GM19035 (cell line): ENCODE measurements around the gene OGDH.

ENCODE experiments used
- ATAC-seq: cut with Tn5 transposase; IDR thresholded peaks from one replicate; pipeline ENCODE4 v1.9.1; 2021; ENCODE audit not compliant: unreplicated experiment

OGDH gene

DNA sequence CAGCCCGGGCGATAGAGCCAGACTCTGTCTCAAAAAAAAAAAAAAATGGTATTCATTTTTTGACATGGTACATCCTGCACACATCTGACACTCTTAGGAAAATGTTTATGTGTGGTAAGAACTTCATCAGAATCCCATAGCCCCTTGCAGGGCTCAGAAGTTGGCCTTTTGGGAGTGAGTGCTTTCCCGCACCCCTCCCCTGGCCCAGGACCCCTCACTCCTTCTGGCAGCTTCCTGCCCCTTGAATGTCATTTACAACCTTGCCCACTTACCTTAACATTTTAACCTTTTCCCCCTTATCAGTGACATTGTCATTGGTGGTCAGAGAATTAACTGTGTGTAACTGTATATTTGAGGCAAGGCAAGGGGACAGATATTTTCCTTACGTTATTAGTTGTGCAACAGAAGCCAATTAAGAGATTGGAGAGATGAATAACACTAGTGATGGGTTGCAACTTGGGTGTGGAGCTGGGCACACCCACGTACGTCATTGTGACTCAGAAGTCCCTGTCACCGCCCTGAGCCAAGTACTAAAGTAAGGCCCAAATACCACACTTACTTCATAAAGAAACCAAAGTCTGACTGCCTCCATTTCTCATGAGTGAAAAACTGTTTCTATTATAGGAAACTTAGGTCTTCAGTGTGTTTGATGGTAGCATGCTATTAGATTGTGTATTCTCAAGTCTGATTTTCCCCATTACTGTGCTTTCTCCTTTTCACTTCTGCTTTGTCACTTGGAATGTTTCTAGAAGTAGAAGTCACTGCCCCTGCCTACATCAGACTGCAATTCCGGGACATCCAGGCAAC, 31.6 kb downstream of the OGDH start:
- peak; percentile 46 for ATAC-seq

- peak; percentile 77 for ATAC-seq
Observed at GRCh38 chr7:44638611-44639557, 32.5 kb downstream of the OGDH start.

DNA sequence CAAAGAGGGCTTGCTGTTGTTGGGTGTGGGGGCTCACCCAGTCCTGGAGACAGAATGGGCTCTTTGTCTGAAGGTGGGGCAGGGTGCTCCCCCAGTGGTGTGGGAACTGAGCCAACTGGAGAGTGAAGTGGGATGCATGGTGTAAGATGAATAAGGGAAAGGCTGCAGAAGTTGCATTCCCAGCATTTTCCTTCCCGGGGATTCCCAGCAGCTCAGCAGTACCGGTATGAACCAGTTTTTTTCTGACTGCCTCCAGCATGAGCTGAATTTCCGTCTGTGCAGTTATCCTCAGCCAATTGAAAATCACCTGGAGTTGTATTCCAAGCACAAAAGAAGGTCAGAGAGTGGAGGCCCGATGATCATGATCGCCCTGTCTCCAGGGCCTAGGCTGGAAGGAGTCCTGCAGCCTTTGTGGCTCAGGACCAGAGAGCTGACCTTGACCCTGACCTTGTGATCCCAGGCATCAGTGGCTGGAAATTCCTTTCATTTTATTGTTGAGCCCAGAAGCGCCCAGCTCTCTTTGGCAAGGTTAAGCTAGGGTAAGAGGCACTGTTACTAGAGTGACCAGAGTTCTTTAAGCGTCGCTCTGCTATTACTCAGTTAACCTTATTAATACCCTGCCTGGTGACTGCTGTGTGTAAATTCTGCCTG, 33.4 kb downstream of the OGDH start:
- ATAC-seq, result no peak

- no peak for ATAC-seq
Observed at GRCh38 chr7:44643206-44643605, 36.8 kb downstream of the OGDH start.

DNA sequence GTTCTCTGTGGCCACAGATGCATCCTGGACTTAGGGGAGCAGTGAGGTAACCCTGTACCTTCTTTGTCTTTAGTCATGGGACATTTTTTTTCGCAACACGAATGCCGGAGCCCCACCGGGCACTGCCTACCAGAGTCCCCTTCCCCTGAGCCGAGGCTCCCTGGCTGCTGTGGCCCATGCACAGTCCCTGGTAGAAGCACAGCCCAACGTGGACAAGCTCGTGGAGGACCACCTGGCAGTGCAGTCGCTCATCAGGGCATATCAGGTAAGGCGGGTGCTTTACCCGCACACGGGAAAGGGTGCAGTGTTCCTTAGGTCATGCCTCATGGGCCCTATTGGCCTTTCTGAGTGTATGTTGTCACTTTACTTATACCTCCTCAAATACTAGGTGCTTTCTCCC, 38.8 kb downstream of the OGDH start:
- ATAC-seq, result no peak

GRCh38 chr7:44645696-44646095, 39.3 kb downstream of the OGDH start:
- no peak for ATAC-seq

GRCh38 chr7:44646176-44646920, 39.9 kb downstream of the OGDH start:
- no peak for ATAC-seq

- no peak for ATAC-seq
Observed at GRCh38 chr7:44646921-44647636, 40.7 kb downstream of the OGDH start.

DNA sequence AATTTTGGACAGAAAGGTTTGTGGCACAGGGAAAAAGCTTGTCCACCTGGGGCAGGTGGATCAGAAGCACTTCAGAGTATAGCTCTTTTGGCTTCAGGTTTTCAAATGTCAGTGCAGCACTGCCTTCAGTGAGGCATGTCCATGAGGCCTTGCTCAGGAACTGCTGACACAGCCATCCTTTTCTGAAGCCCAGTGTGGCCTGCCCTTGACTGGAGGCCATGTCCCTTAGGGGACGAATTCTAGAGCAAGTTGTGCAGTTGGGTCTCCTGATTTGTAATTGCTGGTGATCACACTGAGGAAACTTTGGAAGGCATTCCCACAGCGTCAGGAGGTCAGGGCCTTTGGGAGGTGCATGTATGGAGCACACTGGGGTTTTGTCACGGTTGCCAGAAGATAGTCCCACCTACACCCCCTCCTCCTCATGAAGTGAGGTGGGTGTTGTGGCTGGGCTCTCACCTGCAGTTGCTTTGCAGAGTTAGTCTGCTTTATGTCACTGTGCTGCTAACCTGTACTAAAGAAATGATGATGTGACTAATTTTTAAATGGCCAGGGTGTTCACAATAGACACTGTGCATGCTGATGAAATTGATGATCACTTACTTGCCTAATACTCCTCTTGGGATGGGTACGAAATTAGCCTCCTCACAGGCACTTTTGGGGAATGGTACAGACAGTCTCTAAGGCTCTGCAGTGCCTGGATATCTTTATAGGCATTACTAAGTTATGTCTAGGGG, 41.7 kb downstream of the OGDH start:
- no peak for ATAC-seq

DNA sequence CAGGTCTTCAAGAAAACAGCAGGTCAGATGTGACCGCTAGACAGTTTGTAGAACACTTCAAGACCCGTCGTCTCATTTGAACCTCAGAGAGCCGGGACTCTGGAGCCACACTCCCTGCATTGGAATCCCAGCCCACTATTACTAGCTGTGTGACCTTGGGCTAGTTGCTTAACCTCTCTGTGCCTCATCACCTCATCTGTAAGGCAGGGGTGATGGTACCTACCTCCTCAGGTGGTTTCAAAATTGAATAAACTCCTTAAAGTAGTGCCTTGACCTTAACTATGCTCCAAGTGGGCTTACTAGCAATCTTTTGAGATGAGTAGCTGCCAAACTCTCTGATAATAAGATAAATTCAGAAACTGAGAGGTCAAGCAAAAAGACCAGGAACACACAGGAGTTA, 43.8 kb downstream of the OGDH start:
- no peak for ATAC-seq

DNA sequence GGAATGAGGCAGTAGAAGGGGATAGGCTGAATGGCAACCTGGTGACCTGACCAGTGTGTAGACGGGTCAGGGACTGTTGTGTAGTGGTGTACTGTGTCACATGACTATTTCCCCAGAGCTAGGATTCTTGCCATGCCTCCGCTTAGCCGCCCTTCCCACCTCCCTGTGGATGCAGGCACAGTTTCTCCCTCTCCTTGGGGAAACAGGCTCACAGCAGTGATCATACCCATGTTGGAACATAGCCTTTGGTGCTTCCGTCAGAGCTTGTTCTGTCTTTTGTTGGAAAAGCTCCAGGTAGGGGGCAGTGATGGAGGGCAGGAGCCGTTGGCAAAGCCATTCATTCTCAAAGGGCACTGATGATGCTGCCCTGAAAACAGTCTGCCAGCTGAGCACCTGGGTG, 44.3 kb downstream of the OGDH start:
- no peak for ATAC-seq

- ATAC-seq, result no peak
Observed at GRCh38 chr7:44652535-44652934, 46.1 kb downstream of the OGDH start.

DNA sequence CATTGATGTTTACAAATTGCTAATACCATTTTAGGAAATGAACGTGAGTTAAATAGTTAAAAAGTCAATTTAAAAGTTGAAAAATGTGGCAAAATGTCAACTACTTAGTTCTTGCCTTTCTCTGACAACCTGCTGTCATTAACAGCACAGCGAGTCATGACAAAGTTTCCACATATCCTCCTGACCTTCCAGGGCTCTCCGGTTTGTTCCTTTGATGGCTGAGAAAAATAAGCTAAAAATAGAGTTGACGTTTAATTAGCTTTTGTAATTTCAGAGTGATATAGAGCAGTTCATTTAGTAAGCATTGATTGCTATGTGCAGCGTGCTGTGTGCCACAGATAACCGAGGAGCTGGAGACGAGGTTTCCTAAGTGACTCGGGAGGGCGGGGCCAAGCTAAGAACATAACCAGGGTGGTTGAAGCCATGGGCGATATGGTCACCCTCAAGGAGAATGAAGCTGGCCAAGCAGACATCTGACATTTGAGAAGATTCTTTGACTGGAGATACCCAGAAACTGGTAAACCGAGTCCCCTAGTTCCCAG, 47.9 kb downstream of the OGDH start:
- ATAC-seq, result no peak

DNA sequence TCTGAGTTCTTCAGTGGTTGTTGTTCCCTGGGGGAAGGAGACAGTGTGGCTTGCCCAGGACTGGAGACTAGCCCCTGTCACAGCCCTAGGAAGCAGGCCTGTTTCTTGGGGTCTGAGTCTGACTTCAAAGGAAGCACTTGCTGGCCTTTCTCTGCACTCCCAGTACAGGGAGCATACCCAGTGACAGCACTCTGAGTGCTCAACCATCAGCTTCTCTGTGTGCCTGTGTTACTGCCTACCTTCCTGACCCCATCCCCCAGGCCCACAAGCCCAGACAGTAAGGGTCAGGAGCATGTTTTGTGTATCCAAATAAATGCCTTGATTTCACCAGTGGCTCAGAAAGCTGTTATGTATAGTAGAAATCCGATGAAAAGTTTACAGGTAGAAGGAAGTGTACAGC, 48.9 kb downstream of the OGDH start:
- ATAC-seq, result no peak

DNA sequence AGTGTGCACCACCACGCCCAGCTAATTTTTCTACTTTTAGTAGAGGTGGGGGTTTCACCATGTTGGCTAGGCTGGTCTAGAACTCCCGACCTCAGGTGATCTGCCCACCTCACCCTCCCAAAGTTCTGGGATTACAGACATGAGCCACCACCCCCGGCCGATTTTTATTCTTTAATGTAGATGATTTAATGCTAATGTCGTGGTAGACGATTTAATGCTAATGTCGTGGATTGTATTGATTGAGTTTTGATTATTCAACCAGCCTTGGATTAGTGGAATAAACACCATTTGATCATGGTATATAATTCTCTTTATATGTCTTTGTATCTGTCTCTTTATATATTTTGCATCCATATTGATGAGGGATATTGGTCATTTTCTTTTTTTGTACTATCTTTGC, 52.6 kb downstream of the OGDH start:
- no peak for ATAC-seq

DNA sequence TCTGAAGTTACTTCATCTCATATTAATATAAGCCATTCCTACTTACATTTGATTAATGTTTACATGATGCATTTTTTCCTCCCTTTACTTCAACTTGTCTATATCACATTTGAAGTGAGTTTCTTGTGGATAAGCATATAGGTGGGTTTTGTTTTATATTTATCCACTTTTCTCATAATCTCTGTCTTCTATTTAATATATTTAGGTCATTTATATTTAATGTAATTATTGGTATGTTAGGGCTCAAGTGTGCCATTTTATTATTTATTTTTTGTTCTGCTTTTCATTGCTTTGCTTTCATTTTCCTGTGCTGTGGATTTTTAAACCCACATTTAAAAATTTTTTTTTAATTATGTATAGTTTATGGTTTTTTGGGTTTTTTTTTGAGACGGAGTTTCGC, 54.8 kb downstream of the OGDH start:
- ATAC-seq, result no peak

DNA sequence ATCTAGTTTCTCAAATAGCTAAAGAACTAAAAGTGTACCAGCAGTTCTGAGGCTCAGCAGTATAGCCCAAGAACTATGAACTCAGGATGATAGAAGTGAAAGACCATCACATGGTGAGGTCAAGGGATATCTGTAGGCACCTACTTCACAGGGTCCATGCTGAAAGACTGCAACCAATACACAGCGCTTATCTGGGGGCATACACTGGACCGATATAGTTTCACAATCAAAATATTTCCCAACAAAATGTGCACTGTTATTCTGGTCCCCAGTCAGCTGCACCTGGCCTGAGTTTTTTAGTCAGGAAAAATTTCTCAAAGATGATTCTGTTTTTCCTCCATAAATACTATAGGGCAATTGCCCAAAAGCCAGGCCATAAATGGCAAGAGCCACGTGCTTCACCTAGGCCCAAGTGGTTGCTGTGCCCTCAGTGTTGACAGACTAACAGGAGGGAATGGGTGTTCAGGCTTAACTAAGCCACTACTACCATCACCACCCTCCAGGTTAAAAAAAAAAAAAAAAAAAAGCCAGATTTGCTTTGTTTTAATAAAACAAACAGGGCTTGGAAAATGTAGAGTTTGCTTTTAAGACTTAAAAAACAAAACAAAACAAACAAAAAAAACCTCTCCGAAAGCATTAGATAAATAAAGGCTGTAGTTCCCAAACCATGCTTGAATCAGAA, 58.5 kb downstream of the OGDH start:
- ATAC-seq, result no peak

GRCh38 chr7:44665531-44666213, 59.2 kb downstream of the OGDH start:
- ATAC-seq, result no peak
